ENCODE measurements around the gene OR2F1.

DNA sequence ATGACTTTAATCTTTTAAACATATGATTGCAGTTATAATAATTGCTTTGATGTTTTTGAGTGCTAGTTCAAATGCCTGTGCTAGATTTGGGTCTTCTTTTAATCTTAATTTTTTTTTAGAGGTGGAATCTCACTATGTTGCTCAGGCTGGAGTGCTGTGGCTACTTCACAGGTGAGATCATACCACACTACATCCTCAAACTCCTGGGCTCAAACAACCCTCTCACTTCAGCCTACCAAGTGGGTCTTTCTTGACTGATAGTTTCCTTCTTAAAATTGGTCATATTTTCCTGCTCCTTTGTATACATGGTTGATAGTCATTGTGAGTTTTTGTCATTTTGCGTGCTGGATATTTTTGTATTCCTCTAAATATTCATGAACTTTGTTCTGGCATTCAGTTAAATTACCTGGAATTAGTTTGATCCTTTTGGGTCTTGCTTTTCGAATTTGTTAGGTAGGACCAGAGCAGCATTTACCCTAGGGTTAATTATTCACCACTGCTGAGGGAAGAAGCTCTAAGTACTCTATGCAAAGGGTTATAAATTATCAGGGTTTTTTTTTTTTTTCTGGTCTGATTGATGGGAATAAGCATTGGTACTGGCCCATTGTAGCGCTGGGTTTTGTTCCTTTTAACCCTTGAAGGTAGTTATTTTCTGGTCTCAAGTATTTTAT lies 40.6 kb upstream of the OR2F1 start:
- TF ChIP-seq EP300 (IDR thresholded peaks at IDR 0.05; ENCODE audit: borderline replicate concordance in 1 of 2, control insufficient read depth in 1 of 2, low read depth in 2 of 2, low read length in 2 of 2) (no peak), TAF1 (IDR thresholded peaks at IDR 0.05; ENCODE audit: borderline replicate concordance, low read depth, low read length) (no peak), BRCA1 (IDR thresholded peaks at IDR 0.05; ENCODE audit: low read depth, low read length) (no peak), NFIC (IDR thresholded peaks at IDR 0.05; ENCODE audit: low read depth, low read length) (no peak), FOS (IDR thresholded peaks at IDR 0.05; ENCODE audit: borderline replicate concordance, extremely low read depth, insufficient read length) (no peak), MXI1 (IDR thresholded peaks at IDR 0.05; ENCODE audit: low read depth, low read length) (no peak), ZNF24 (IDR thresholded peaks at IDR 0.05) (no peak), SRF (IDR thresholded peaks at IDR 0.05; ENCODE audit: low read depth in 2 of 2, low read length in 2 of 2) (no peak), CBX5 (IDR thresholded peaks at IDR 0.05; ENCODE audit: low read depth) (no peak)
- TF ChIP-seq, protein P1, sequence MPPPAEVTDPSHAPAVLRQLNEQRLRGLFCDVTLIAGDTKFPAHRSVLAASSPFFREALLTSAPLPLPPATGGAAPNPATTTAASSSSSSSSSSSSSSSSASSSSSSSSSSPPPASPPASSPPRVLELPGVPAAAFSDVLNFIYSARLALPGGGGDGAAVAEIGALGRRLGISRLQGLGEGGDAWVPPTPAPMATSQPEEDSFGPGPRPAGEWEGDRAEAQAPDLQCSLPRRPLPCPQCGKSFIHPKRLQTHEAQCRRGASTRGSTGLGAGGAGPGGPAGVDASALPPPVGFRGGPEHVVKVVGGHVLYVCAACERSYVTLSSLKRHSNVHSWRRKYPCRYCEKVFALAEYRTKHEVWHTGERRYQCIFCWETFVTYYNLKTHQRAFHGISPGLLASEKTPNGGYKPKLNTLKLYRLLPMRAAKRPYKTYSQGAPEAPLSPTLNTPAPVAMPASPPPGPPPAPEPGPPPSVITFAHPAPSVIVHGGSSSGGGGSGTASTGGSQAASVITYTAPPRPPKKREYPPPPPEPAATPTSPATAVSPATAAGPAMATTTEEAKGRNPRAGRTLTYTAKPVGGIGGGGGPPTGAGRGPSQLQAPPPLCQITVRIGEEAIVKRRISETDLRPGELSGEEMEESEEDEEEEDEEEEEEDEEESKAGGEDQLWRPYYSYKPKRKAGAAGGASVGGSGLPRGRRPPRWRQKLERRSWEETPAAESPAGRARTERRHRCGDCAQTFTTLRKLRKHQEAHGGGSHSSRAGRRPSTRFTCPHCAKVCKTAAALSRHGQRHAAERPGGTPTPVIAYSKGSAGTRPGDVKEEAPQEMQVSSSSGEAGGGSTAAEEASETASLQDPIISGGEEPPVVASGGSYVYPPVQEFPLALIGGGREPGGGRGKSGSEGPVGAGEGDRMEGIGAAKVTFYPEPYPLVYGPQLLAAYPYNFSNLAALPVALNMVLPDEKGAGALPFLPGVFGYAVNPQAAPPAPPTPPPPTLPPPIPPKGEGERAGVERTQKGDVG (CRISPR knock-in tag; IDR thresholded peaks at IDR 0.05) = no peak
